ES-I3 (cell line): ENCODE data around the gene PTPA.
A peak's percentile ranks its signal among the peaks of the same experiment; 100 is the strongest.

Experiments used
- H3K36me3 ChIP-seq: 2 replicates; pipeline ENCODE4 v1.6.1; 2013; ENCODE audit warnings: mild to moderate bottlenecking, low read length, control low read depth, moderate library complexity; ENCODE audit not compliant: insufficient read depth
- H3K4me1 ChIP-seq: 2 replicates; pipeline ENCODE4 v1.6.1; 2013; ENCODE audit warnings: mild to moderate bottlenecking, control low read depth, low read length; ENCODE audit not compliant: insufficient read depth
- H3K9ac ChIP-seq: 2 replicates; pipeline ENCODE4 v1.6.1; 2013; ENCODE audit warnings: low read depth, mild to moderate bottlenecking, low read length, moderate library complexity
- H3K9me3 ChIP-seq: 2 replicates; pipeline ENCODE4 v1.6.1; 2013; ENCODE audit warnings: mild to moderate bottlenecking, low read length, moderate library complexity; ENCODE audit not compliant: control insufficient read depth, insufficient read depth

The PTPA gene

DNA sequence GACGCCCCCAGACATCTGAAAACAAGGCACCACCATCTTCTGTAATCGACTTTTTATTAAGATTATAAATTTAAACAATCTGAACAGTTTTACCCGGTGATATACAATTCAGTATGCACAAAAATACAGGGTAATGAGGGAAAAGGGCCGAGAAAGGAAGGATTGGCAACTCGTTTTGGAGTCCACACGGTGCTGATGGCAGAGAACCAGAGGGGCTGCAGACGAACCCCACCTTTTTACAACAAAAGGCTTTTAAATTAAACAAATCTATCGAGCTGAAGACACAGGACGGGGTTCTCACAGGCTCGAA, 64.3 kb downstream of the PTPA start:
- Histone ChIP-seq H3K36me3 (no peaks in the 10 kb centered on the region), H3K9me3 (no peaks in the 10 kb centered on the region), H3K9ac (peak overlapping the region; percentile 84; the same call in 1 of the 2 replicates), H3K4me1 (peaks cover 15% of the 10 kb centered on the region; the same call in 1 of the 2 replicates)

DNA sequence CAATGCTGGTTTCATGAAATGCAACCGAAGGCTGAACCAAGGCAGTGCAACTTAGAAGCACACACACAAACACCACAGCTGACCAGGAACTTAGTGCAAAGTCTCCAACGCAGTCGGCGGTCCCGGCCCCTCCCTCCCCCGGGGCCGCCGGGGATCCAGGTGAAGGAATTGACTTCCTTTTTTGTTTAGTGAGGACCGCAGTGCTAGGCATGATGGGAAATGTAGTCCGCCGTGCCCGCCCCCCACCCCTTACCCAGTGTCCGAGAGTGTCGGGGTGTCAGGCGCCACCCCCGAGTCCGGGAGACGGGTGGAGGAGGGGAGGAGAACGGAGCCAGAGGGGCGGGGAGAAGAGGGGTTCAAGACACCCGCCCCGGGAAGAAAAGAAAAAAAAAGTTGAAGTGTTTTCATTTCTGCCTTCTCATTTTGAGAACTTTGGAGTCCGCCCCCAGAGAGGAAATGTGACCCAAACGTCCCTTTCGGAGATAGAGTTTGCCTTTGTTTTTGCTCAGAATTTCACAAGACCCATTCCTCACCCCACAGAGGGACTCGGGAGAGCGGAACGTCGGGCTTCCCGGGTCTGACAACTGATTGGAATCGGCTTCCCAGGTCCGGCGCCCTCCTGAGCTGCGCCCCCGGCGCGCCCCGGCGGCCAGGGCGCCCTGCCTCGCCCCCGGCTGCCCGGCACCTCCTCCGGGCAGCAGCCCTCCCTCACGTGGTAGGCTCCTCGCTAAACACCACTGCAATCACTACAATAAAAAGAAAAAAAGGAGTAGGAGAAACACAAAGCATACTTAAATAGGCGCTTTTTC, 64.8 kb downstream of the PTPA start:
- H3K36me3 ChIP-seq: no peaks in the 10 kb centered on the region
- H3K4me1 ChIP-seq: peaks cover 15% of the 10 kb centered on the region; the same call in 1 of the 2 replicates
- no peaks in the 10 kb centered on the region for H3K9me3 ChIP-seq
- peak overlapping the region; percentile 84 for H3K9ac ChIP-seq

DNA sequence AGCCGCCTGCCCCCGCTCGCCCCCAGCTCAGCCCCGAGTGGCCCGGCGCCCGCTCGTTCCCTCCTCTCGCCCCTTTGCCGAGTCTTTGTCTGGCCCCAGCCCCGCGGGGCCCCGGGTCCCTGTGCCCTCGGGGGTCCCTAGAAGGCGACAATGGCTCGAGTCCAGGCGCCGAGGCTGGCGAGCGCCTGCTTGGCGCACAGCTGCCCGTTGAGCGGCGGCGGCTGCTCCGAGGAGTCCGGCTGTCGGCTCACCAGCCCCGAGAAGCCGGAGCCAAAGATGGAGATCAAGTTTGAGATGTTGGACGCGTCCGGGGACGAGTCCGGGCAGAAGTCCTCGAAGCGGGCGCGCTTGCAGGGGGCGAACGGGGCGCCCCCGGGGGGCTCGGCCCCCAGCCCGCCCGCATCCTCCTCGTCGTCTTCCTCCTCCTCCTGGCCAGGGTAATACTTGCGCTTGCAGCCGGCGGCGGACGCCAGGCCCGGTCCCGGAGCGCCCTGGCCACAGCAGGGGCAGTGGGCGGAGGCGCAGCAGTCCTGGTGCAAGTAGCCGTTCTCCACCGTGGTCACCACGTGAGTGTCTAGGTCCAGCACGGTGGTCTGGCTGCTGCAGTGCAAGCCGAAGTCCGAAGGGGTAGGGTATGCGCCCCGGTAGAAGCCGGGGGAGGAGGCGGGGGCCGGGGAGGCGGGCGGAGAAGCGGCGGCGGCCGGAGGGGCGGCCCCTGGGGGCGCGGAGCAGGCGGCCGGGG, 65.7 kb downstream of the PTPA start:
- Histone ChIP-seq H3K9me3 (no peaks in the 10 kb centered on the region), H3K4me1 (peaks cover 15% of the 10 kb centered on the region; the same call in 1 of the 2 replicates), H3K9ac (peak overlapping the region; percentile 84; the same call in 1 of the 2 replicates), H3K36me3 (no peaks in the 10 kb centered on the region)

DNA sequence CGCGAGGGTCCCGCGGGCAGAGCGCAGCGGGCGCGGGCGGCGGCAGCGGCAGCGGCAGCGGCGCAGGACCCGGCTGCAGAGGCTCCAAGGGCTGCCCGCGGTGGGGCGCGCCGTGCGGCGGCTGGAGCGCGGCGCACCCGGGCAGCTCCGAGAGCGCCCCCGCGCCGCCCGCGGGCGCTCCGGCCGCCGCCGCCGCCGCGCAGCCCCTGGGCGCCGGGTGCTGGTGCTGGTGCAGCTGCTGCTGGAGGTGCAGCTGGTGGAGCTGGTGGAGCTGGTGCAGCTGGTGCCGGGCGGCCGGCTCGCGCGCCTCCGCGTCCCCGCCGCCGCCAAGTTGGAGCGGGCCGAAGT, 66.2 kb downstream of the PTPA start:
- Histone ChIP-seq H3K4me1 (peaks cover 15% of the 10 kb centered on the region; the same call in 1 of the 2 replicates), H3K9me3 (no peaks in the 10 kb centered on the region), H3K9ac (peak overlapping the region; percentile 71; the same call in 1 of the 2 replicates), H3K36me3 (no peaks in the 10 kb centered on the region)

DNA sequence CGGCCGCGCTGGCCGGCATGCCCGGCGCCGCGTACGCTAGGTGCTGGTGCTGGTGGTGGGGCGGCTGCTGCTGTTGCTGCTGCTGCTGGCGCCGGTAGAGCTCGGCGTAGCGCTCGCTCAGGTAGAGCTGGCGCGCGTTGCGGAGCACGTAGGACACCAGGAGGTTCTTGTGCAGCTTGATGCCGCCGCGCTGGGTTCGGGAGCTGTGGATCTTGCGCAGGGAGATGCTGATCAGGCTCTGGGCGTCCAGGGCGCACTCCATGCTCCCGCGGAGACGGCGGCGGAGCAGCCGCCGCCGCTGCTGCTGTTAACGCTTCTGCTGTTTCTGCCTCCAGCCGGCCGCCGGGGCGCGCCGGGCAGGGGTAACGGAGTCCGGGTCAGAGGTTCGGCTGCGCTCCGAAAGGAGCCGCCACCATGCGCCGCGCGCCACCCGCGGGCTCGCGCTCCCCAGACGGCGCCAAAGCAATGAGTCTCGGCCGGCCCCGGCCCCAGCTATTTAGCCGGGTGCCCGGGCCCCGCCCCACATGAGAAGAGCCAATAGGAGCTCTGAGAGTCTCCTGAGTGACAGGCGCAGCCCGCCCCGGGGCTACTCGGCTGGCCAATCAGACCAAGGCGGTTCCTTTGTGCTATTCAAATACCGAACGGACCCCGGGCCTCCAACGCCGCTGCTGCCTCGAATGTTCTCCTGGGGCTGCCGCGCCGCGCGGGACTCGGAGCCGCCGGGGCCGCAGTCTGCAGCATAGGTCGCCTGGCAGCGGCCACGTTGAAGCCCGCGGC, 66.8 kb downstream of the PTPA start, which contains the start of gene IER5L:
IER5L (minus strand) TSS at position 471 of the 777 bp plus-strand sequence; CDS start at position 262, 209 bp downstream.
- Histone ChIP-seq H3K9me3 (no peaks in the 10 kb centered on the region), H3K4me1 (peaks cover 13% of the 10 kb centered on the region; the same call in 1 of the 2 replicates), H3K9ac (peak within 1 kb of the TSS; percentile 84; the same call in 1 of the 2 replicates), H3K36me3 (no peaks in the 10 kb centered on the region)

DNA sequence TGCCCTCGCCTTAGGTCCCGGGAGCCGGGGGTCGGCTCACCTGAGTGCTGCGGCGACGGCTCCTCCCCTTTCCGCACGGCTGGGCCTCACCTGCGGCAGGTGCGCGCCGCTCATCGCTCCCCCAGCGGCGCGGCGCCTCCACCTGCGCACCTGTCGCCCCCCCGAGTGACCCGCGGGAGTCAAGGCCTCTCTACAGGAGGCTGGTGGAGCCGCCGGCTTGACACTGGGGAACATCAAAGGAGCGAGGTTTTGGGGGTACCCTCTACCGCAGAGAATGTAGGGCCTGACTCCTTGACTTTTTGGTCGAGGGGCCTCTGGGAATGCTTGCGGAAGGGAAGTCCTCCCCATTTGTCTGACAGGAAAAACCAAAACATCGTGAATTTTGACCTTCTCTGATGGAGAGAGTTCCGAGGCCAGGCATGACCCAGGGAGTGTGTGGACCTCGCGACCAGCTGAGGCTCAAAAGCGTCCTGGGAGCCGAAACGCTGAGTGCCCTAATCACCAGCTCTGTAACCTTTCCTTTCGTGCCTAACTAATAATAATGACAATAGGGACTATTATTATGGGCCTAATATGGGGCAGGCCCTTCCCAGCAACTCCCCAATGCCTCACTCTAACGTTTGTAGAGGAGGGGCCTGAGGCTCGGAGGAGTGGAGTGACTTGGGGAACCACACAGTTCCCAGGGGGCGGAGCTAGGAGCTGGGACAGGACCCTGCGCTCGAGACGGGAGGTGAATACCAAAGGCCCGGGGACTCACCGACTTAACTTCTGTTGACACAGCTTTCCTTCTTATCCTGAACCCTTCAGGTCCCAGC, 67.6 kb downstream of the PTPA start:
- peaks cover 5% of the 10 kb centered on the region; the same call in 1 of the 2 replicates for H3K4me1 ChIP-seq
- H3K9ac ChIP-seq: peak overlapping the region; percentile 22; the same call in 1 of the 2 replicates
- no peaks in the 10 kb centered on the region for H3K36me3 ChIP-seq
- H3K9me3 ChIP-seq: no peaks in the 10 kb centered on the region

DNA sequence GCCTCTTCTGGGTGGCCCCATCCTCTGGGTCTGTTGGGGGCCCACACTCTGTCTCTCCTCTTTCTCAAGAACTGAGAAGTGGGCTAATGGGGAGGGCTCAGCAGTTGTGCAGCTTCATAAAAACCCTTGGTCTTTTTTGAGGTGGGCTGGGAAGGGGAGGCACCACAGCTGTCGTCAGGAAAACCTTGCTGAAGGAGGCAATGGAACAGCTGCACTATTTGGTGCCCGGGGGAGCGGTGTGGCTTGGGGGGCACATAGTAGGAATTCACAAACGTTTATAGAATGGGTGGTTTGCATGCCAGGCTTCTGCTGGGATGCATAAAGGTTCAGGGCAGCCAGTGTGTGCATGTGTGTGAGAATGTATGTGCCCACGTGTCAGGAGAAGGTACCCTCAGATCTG, 70.0 kb downstream of the PTPA start:
- Histone ChIP-seq H3K9ac (no peak overlapping the region), H3K9me3 (no peaks in the 10 kb centered on the region), H3K4me1 (peaks cover 5% of the 10 kb centered on the region; the same call in 1 of the 2 replicates), H3K36me3 (no peaks in the 10 kb centered on the region)

DNA sequence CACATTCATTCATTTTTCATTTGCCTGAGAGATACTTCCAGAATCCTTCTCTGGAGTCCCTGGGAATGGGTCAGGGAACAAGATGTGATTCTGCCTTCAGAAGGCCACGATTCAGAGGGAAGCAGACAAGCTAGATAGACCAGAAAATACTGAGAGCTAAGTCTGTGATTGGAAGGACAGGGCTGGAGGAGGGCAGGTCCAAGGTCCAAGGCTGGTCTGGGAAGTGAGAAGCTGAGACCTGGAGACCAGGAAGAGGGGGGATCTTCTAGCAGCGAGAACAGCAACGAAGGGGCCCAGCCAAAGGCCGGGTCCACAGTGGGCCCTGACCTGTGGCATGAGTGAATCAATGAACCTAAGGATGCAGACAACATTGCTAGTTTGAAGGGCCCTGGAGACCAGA, 70.9 kb downstream of the PTPA start:
- H3K36me3 ChIP-seq: no peaks in the 10 kb centered on the region
- no peak overlapping the region for H3K9ac ChIP-seq
- peaks cover 5% of the 10 kb centered on the region; the same call in 1 of the 2 replicates for H3K4me1 ChIP-seq
- no peaks in the 10 kb centered on the region for H3K9me3 ChIP-seq

DNA sequence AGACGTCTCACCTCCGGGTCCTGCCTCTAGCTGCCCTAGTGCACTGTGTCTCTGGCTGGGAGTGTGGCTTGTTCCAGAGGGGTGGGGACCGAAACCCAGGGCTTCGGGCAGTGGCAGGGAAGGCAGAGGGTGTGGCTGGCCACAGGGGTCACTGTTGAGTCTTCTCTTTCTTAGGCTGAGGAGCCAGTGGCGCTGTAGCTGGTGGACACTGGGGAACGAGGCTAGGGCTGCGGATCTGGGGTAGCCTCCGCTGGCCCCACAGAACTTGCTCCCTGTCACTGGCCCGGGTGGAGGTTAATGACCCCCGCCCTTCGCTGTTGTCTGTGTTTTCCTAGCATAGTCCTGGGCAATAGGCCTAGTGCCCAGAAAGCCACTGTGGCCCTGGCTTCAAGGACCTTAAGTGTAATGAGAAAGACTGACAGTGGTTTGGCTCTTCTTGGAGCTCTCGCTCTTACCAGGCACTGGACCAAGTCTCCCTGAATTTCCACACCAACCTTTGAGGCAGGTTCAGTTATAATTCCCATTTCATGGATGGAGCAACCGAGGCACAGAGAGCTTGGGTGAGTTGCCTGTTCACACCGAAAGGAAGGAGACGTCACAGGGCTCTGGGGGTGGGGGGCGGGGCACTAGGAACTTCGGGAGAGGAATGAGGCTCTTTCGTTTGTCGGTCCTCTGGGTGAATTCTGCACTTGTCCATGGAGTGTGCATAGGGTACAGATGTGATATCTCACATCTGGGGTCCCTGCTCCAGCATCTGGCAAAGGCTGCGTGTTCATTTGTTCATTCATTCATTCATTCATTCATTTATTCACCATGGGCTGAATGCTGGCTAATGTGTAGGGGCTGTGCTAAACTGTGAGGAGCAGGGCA, 71.6 kb downstream of the PTPA start:
- Histone ChIP-seq H3K9ac (no peak overlapping the region), H3K4me1 (peaks cover 5% of the 10 kb centered on the region; the same call in 1 of the 2 replicates), H3K36me3 (no peaks in the 10 kb centered on the region), H3K9me3 (no peaks in the 10 kb centered on the region)

DNA sequence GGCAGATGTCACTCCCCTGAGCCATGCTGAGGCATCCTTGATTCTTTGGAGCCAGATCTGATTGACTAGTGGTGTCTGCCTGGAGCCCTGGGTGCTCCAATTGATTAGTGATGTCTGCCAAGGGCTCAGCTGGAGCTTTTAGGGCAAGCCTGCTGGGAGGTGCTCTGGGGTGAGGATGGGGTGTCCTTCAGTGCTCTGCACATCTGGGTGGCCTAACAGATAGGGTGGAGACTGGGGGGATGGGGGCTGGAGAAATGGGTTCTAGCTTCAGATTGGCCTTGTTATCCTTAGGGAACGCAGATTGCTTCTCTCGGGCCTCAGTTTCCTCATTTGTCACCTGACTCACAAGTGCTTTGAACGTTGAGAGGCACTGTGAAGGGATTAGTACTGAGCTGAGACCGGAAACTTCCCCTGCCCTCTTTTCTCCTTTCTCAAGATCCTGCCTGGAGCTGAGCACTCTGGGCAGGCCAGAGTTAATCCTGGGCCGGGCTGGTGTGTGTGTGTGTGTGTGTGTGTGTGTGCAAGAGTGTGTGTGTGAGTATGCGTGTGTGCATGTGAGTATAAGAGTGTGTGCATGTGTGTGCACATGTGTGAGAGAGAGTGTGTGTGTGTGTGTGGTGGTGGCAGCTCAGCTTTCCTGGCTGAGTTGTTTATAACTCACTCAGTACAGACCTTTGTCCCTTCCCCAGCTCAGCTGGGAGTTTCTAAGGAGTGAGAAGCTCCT, 72.4 kb downstream of the PTPA start:
- Histone ChIP-seq H3K36me3 (no peaks in the 10 kb centered on the region), H3K9ac (no peak overlapping the region), H3K4me1 (peaks cover 5% of the 10 kb centered on the region; the same call in 1 of the 2 replicates), H3K9me3 (no peaks in the 10 kb centered on the region)

DNA sequence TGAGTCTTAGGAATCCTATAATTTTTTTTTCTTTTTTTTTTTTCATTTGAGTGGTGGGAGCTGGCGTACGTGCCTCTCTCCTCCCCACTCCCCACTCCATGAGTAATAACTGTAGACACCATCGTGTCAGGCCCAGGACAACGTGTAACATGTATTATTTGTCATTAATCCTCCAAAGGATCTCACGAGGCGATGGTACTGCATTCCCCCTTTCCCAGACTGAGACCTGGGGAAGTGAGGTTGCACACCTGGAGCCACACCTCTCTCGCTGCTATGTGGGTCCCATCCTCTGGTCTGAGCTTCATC, 73.0 kb downstream of the PTPA start:
- Histone ChIP-seq H3K9ac (no peak overlapping the region), H3K9me3 (no peaks in the 10 kb centered on the region), H3K36me3 (no peaks in the 10 kb centered on the region), H3K4me1 (peaks cover 5% of the 10 kb centered on the region; the same call in 1 of the 2 replicates)

DNA sequence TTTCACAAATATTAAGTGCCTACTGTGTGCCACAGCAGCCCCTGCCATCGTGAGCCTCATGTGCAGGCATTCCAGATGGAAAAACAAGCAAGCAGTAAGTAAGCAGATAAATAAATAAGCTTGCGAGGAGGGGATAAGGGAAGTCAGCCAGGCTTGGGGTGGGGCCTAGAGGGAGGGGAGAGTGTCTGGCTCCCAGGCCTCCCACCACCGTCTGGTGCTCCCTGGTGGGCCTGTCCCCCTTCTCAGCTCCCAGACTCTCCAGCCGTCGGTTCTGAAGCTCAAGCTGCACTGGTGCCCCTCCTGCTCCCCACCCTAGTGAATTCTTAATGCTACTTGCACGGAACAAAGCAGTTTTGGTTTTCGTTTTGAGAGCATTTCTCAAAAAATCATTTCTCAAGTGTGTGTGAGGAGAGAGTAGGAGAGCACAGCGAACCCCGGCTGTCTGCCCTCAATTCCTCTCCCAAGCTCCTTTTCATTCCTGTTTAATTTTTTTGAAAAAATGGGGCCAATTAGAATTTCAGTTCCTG, 73.4 kb downstream of the PTPA start:
- Histone ChIP-seq H3K9ac (no peak overlapping the region), H3K9me3 (no peaks in the 10 kb centered on the region), H3K4me1 (peaks cover under 1% of the 10 kb centered on the region; the same call in 1 of the 2 replicates), H3K36me3 (no peaks in the 10 kb centered on the region)
